IPS-18a (cell line): ENCODE measurements around the gene XCL2.

ENCODE experiments used
- H3K27ac ChIP-seq: one replicate; pipeline ENCODE4 v1.5.1; 2013; ENCODE audit warnings: low read length
- H3K27me3 ChIP-seq: one replicate; pipeline ENCODE4 v1.6.1; 2013; ENCODE audit warnings: mild to moderate bottlenecking, low read length; ENCODE audit not compliant: control insufficient read depth, insufficient read depth
- H3K36me3 ChIP-seq: one replicate; pipeline ENCODE4 v1.6.1; 2013; ENCODE audit warnings: low read depth, low read length; ENCODE audit not compliant: control insufficient read depth
- H3K4me1 ChIP-seq: one replicate; pipeline ENCODE4 v1.6.1; 2013; ENCODE audit warnings: low read depth, low read length; ENCODE audit not compliant: control insufficient read depth
- H3K4me3 ChIP-seq: one replicate; pipeline ENCODE4 v1.5.1; 2013; ENCODE audit warnings: low read length
- H3K9ac ChIP-seq: one replicate; pipeline ENCODE4 v1.6.1; 2013; ENCODE audit warnings: mild to moderate bottlenecking, low read length, moderate library complexity
- H3K9me3 ChIP-seq: one replicate; pipeline ENCODE4 v1.6.1; 2013; ENCODE audit warnings: low read depth, low read length; ENCODE audit not compliant: control insufficient read depth

Gene XCL2

DNA sequence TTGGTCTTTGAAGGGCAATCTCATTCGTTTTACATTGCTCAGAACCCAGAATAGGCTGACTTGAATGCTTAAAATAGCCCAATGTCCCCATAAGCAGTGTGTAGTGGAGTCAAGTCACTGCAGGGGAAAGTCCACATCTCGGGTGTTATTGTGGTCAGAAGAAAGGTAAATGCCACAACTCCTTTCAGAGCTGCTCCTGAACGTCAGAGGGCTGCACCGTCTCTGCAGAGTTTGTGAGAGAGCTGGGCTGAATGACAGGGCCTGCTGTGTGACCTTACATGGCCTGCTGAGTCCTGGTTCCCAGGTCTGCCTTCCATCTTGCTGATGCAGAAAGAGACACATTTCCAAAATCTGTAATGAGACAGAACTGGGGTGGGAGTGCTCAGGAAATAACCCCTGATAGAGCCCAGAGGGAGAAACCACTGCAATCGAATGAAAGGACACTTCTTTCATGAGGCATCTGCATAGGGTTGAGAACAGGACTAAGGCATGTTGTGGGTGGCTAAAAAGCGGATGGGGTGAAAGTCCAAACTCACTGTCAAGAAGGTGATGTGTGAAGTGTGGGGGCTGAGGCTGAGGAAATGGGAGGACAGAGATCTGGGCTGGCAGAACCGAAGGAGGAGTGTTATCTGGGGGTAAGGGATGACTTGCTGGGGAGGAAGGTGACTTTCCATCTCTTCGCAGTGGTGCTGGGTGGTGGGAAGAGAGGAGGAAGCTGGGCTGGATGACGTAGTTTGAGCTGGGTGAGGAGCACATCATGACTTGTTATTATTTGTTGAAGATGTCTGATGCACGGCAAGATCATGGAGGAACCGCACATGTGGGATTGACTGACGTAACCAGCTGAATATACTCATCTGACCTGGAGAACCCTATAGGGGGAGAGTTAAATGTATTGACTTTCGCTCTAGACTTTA lies 33.7 kb downstream of the XCL2 start:
- Histone ChIP-seq H3K27ac (no peak overlapping the region), H3K4me1 (no peaks in the 10 kb centered on the region)

DNA sequence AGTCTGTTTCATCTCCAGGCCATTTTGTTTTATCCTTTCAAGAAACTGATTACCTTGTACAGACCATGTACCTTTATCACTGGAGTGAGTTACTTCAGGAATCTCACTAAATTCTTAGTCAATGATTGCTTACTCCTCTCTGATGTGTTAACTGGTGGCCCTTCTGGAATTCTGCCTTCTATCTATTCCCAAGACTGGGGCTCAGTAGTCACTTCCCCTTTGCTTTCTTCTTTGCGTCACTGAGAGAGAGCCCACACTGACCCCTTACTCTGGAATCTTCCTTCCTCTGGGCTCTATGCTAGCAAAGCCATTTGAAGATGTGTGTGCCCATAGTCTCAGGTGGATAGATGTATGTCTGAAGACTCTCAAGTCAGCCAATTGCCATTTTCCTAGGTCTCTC lies 34.6 kb downstream of the XCL2 start:
- Histone ChIP-seq H3K36me3 (no peaks in the 10 kb centered on the region), H3K27ac (no peak overlapping the region), H3K4me3 (no peak overlapping the region), H3K27me3 (no peaks in the 10 kb centered on the region), H3K4me1 (no peaks in the 10 kb centered on the region), H3K9me3 (no peaks in the 10 kb centered on the region), H3K9ac (no peak overlapping the region)

More for the DNA sequence above, 33.7 kb downstream of the XCL2 start:
- Histone ChIP-seq H3K9ac (no peak overlapping the region), H3K9me3 (no peaks in the 10 kb centered on the region), H3K27me3 (no peaks in the 10 kb centered on the region), H3K4me3 (no peak overlapping the region), H3K36me3 (no peaks in the 10 kb centered on the region)

DNA sequence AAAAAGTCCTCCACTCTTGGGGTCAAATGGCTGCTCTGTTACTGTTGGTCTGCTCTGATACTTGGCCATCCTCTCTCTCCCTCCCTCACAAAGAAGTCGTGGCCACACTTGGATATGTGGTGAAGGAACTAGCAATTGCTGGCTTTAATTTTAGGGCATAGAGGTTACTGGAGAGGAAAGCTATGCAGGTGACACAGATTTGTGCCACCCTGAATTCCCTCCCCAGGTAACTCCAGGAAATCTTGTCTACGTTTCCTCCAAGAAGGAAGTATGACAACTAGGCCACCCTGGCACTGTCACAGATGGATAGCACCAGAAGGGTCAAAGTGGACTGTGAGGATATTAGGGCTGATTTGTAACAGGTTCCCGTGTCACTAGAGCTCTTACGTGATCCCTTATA lies 36.0 kb downstream of the XCL2 start:
- Histone ChIP-seq H3K9ac (no peak overlapping the region), H3K9me3 (no peaks in the 10 kb centered on the region), H3K36me3 (no peaks in the 10 kb centered on the region), H3K4me1 (no peaks in the 10 kb centered on the region), H3K4me3 (no peak overlapping the region), H3K27me3 (no peaks in the 10 kb centered on the region), H3K27ac (no peak overlapping the region)

DNA sequence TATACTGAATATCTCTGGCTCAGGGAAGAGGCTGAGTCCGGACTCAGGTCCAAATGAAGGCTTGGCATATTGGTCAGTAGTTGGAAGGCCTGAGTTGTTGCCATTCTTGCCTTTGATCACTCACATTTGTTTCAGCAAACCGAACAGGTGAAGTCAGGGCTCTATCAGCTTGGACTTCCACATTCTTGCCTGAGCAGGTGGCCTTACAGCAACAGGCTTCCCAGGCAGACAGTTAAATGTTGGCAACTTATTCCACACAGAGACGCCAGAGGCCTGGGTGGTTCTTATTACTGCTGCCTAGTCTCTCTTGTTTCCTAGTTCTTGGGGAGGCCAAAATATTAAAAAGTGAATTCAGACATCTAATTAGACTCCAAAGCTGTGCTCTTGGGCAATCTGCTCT lies 36.6 kb downstream of the XCL2 start:
- no peaks in the 10 kb centered on the region for H3K36me3 ChIP-seq
- no peaks in the 10 kb centered on the region for H3K9me3 ChIP-seq
- H3K4me3 ChIP-seq: no peak overlapping the region
- no peak overlapping the region for H3K9ac ChIP-seq
- H3K27me3 ChIP-seq: no peaks in the 10 kb centered on the region
- no peaks in the 10 kb centered on the region for H3K4me1 ChIP-seq
- H3K27ac ChIP-seq: no peak overlapping the region

DNA sequence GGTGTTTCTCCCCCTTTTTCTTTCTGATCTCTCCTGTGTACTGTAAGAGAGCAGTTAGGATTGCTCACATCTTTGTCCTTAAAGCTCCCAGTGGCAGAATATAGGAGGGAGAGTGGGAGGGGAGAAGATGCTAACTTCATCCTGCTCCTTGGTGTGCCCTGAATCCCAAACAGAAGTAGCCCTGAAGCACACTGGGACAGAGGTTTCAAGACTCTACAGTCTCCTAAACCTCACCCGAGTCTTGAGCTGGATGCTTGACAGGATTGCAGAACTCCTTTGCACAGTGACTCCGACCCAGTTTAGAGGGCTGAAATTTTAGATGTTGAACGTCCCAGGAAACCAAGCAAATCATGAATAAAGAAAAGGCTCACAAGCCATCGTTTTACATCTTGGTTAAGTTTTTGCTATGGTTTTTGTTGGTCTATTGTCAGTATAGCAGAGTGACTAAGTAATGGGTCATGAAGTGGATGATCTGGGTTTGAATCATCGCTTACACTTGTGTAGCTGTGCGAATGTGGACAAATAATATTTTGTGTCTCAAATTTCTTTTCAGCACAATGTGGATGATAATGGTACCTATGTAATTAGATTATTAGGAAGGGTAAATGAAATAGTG lies 37.5 kb downstream of the XCL2 start:
- Histone ChIP-seq H3K36me3 (no peaks in the 10 kb centered on the region), H3K4me1 (no peaks in the 10 kb centered on the region), H3K27ac (no peak overlapping the region), H3K4me3 (no peak overlapping the region), H3K9ac (no peak overlapping the region), H3K9me3 (no peaks in the 10 kb centered on the region), H3K27me3 (no peaks in the 10 kb centered on the region)

DNA sequence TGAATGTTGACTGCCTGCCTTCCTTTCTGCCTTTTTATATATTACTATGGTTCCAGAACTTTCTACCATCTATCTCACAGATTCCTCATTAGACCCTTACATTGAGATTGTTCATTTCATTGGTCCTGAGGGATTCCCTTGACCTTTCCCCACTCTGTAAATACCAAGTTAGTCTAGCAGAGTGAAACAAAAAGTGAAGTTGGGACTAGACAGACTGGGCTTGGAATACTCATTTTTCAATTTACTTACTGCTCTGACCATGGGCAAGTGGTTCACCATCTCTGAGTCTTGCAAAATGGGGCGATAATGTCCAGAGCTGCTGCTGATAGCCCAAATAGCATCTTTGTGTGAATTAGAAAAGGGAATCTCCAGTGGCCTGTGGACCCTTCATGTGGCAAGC lies 38.8 kb downstream of the XCL2 start:
- Histone ChIP-seq H3K9me3 (no peaks in the 10 kb centered on the region), H3K4me3 (no peak overlapping the region), H3K27ac (no peak overlapping the region), H3K36me3 (no peaks in the 10 kb centered on the region), H3K4me1 (no peaks in the 10 kb centered on the region), H3K27me3 (no peaks in the 10 kb centered on the region), H3K9ac (no peak overlapping the region)

DNA sequence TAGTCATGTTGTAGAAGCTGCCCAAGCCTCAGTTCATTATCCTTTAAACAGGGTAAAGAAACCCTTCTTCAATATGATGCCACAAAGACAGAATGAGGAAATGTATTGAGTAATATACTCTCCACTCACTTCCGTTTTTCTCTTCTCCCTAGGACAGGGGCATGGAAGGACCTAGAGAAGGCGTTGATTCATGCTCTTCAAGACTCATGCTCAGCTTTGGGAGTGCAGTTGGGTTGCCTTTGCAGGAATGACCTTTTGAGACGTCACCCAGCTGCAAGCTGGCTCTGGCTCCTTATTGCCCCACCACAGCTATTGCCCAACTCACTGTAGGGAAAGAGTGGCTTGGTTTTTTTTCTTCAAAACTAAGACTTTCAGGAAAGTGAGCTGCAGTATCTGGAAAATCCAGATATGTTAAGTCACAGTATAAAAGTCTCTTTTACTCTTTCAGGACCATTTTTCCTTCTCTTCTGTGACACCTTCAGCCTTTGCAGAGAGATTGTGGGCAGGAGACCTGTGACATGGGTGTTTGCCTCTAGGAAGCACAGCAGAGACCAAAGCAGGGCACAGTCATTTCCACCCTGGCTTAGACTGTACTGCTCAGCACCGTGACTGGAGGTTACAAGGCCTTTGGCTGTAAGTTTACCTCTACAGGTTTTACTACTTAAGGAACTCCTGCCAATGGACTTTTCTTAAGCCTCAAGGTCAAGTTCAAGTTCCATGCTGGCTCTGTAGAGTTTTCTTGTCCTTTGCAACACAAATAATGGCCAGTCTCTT lies 39.5 kb downstream of the XCL2 start:
- no peaks in the 10 kb centered on the region for H3K4me1 ChIP-seq
- no peaks in the 10 kb centered on the region for H3K27me3 ChIP-seq
- H3K4me3 ChIP-seq: no peak overlapping the region
- no peak overlapping the region for H3K9ac ChIP-seq
- H3K36me3 ChIP-seq: no peaks in the 10 kb centered on the region
- H3K9me3 ChIP-seq: no peaks in the 10 kb centered on the region
- no peak overlapping the region for H3K27ac ChIP-seq

DNA sequence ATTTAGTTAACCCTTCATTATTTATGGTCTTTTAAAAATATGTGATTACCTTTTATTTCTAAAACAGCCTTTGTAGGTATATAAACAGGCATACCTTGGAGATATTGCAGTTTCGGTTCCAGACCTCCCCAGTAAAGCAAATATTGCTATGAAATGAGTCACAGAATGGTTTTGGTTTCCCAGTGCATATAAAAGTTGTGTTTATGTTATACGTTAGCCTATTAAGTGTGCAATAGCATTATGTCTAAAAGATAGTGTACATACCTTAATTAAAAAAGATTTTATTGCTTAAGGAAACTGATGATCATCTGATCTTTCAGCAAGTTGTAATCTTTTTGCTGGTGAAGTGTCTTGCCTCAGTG lies 44.1 kb downstream of the XCL2 start:
- H3K27ac ChIP-seq: no peak overlapping the region

DNA sequence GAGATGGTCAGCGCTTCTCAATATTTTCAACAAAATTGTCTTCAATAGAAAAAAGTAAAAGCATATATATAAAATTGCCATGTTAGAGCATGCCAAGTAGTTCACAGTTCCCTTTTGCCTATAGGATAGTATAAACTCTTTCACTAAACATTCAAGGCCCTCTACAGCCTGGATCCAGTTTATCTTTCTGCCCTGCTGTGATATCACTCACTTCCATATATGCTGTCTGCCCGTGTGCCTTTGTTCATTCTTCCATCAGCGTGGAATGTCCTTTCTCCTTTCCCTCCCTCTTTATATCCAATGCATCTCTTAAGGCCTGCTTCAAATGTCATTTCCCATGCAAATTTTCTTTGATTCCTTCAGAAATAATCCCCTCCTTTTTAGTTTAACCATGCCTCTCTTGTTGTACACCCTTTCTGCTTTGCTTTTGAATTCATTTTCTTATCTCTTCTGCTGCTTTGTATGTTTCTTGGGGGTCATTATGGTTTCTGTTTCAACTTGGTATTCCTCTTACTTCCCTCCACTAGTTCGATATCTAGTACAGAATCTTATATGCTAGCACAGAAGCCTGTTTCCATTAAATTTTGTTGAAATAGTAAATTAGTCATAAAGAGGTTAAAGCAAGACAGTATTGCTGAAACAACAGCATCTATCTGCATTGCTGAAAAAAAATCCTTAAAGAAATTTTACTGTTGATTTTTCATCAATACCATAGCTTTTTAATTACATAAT lies 44.7 kb downstream of the XCL2 start:
- H3K36me3 ChIP-seq: no peaks in the 10 kb centered on the region
- no peaks in the 10 kb centered on the region for H3K27me3 ChIP-seq
- H3K4me1 ChIP-seq: peaks cover 6% of the 10 kb centered on the region
- H3K9me3 ChIP-seq: no peaks in the 10 kb centered on the region
- H3K27ac ChIP-seq: no peak overlapping the region
- H3K9ac ChIP-seq: no peak overlapping the region
- H3K4me3 ChIP-seq: no peak overlapping the region

More for the DNA sequence above, 44.1 kb downstream of the XCL2 start:
- H3K4me1 ChIP-seq: peaks cover 6% of the 10 kb centered on the region
- no peaks in the 10 kb centered on the region for H3K36me3 ChIP-seq
- H3K27me3 ChIP-seq: no peaks in the 10 kb centered on the region
- H3K9ac ChIP-seq: no peak overlapping the region
- H3K4me3 ChIP-seq: no peak overlapping the region
- H3K9me3 ChIP-seq: no peaks in the 10 kb centered on the region

DNA sequence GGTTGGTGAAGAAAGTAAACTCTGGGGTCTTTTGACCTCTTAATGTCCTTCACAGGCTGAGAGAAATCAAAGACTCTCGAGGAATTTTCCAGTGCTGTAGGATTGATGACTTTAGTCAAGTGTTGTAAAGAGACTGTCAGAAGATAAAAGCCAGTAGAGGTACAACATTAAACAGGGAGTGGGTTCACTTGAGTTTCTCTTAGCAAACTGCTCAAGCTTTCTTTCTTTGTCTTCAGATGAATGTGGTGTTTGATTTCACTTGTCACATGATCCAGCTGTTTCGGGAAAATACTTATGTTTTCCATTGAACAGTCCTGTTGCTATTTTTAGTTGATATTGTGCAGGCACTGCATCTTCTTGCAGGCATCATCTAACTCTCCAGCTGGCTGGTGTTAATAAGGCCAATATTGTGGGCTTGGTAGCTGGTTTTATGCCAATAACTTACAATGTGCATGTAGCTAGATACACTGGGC lies 45.6 kb downstream of the XCL2 start:
- Histone ChIP-seq H3K4me3 (no peak overlapping the region), H3K9ac (no peak overlapping the region), H3K36me3 (no peaks in the 10 kb centered on the region), H3K9me3 (no peaks in the 10 kb centered on the region), H3K27ac (no peak overlapping the region), H3K4me1 (peaks cover 6% of the 10 kb centered on the region), H3K27me3 (no peaks in the 10 kb centered on the region)

DNA sequence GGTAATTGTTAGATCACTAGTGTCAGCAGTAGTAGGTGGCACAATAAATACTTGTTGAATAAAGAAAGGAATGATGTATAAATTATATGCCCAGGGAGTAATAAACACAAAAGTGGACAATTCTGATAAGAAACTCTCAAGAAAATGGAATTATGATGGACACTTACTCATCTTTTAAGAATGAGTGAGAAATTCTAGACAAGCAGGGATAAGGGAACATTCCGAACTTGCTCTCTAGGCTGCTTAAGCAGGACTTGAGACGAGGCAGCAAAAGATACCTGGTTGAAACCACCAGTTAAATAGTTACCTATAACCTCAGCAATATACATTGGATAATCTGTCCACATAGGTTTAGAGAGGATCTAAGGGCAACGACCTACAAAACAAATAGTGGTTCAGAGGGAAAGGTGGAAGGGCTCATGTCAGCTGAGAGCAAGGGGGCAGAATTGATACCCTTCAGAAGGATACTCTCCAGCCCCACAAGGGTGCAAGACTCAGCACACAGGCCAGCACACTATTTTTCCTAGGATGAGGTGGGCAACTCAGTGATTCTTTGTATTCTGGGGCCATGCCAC lies 46.3 kb downstream of the XCL2 start:
- no peak overlapping the region for H3K9ac ChIP-seq
- no peaks in the 10 kb centered on the region for H3K36me3 ChIP-seq
- H3K27ac ChIP-seq: no peak overlapping the region
- H3K4me3 ChIP-seq: no peak overlapping the region
- H3K4me1 ChIP-seq: peaks cover 6% of the 10 kb centered on the region
- H3K27me3 ChIP-seq: no peaks in the 10 kb centered on the region
- H3K9me3 ChIP-seq: no peaks in the 10 kb centered on the region
